H1 (cell line): ENCODE results near the gene GTF2IRD1.
"Not testable (repeated sequence)": the region's sequence is repeated elsewhere in the genome, so short reads cannot be mapped to it uniquely, and the experiment has no call there.

Experiments used
- CTCF ChIP-seq, 3 experiments: IDR thresholded peaks; 1 replicate in 2 of 3; 2 replicates in 1 of 3; pipeline versions ENCODE4 v1.5.1 to v1.6.1; 2011; ENCODE audit warnings: low read length in 3 of 3, mild to moderate bottlenecking in 3 of 3, inconsistent platforms in 2 of 3, low read depth in 1 of 3, moderate library complexity in 1 of 3; ENCODE audit not compliant: insufficient read depth in 1 of 3; ENCODE audit errors: control extremely low read depth in 1 of 3
- KDM4A ChIP-seq: IDR thresholded peaks from one replicate; pipeline ENCODE4 v1.7.1; 2012; ENCODE audit warnings: low read depth, mild to moderate bottlenecking, moderate library complexity, low read length, inconsistent platforms; ENCODE audit not compliant: severe bottlenecking
- POLR2AphosphoS5 ChIP-seq: IDR thresholded peaks from 2 replicates; pipeline ENCODE4 v1.6.1; 2011; ENCODE audit warnings: low read depth, low read length
- RNF2 ChIP-seq: fragments of 200-900, 300-1000 bp; sonication (generic); IDR thresholded peaks from 2 replicates; pipeline ENCODE4 v1.7.1; 2016; ENCODE audit warnings: borderline replicate concordance, low read depth, mild to moderate bottlenecking, antibody characterized with exemption, low read length; ENCODE audit not compliant: poor library complexity, severe bottlenecking; ENCODE audit errors: missing control alignments
- SP1 ChIP-seq: IDR thresholded peaks from 2 replicates; pipeline ENCODE4 v1.6.1; 2011; ENCODE audit warnings: low read depth, low read length
- SUZ12 ChIP-seq: fragments of 200-600 bp; sonication (generic); IDR thresholded peaks from 2 replicates; pipeline ENCODE4 v1.6.1; 2012; ENCODE audit warnings: mild to moderate bottlenecking, inconsistent platforms, low read length, moderate library complexity, mixed read lengths

- TF ChIP-seq SUZ12; CTCF (IDR thresholded peaks at IDR 0.05; ENCODE audit: control extremely low read depth in 1 of 3, insufficient read depth in 1 of 3, low read depth in 1 of 3, low read length in 3 of 3); RNF2; SP1; POLR2AphosphoS5; KDM4A: not testable (repeated sequence)
Observed at GRCh38 chr7:74553596-74554012, 99.9 kb downstream of the GTF2IRD1 start.
